ENCODE results near the gene TSEN34.
"Not testable (repeated sequence)": the region's sequence is repeated elsewhere in the genome, so short reads cannot be mapped to it uniquely, and the experiment has no call there.

TSEN34 gene

DNA sequence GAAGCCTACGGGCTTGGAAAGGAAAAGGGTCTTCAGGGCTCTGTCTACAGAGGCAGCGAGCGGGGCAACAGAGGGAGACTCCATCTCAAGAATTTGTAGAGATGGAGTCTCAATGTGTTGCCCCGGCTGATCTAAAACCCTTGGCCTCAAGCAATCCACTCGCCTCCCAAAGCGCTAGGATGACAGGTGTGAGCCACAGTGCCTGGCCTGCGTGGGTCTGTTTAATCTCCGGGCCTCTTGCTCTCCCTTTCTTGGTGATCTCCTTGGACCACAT, 17.6 kb downstream of the TSEN34 start:
- peak overlapping the region; percentile 85 for H3K27ac Mint-ChIP-seq
- H3K4me1 Mint-ChIP-seq: peaks cover 74% of the 10 kb centered on the region
- H3K9me3 Mint-ChIP-seq: no peaks in the 10 kb centered on the region
- H3K4me3 Mint-ChIP-seq: peak overlapping the region; percentile 81
- H3K27me3 Mint-ChIP-seq: no peaks in the 10 kb centered on the region
- H3K36me3 Mint-ChIP-seq: peaks cover 25% of the 10 kb centered on the region

DNA sequence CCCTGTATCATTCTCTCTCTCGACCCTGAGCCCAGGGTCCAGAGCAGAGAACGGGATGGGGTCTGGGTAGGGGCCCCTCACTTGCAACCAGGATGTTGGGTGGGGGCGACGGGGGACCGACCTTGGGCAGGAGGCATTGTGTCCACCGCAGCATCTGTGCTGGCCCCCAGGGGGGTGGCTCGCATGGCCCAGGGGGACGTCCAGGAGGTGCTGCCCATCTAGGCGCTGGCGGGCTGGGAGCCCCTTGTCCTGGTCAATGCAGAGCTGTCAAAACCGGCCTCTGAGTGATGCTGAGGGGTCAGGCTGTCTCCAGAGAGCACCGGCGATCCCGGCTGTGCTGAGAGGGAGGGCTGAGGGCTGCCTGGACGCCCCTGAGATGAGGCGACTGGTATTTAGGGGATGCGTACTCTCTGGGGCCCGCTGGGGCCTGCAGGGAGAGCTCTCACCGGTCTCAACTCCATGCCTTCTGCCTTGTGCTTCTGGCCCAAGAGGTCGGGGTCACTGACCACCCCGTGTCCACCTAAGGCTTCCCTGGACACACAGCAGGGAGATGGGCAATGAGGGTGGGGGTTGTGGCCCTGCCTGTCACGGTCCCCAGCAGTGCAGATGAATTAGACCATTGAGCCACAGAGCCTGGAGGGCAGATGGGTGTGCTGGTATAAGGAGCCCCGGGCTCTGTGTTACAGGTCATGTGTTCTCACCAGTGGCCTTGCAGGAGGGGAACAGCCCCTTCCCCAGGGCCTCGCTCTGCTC, 18.1 kb downstream of the TSEN34 start:
- no peak overlapping the region for H3K27ac Mint-ChIP-seq
- H3K36me3 Mint-ChIP-seq: peaks cover 25% of the 10 kb centered on the region
- no peaks in the 10 kb centered on the region for H3K9me3 Mint-ChIP-seq
- H3K4me3 Mint-ChIP-seq: no peak overlapping the region
- H3K27me3 Mint-ChIP-seq: no peaks in the 10 kb centered on the region
- peaks cover 70% of the 10 kb centered on the region for H3K4me1 Mint-ChIP-seq

DNA sequence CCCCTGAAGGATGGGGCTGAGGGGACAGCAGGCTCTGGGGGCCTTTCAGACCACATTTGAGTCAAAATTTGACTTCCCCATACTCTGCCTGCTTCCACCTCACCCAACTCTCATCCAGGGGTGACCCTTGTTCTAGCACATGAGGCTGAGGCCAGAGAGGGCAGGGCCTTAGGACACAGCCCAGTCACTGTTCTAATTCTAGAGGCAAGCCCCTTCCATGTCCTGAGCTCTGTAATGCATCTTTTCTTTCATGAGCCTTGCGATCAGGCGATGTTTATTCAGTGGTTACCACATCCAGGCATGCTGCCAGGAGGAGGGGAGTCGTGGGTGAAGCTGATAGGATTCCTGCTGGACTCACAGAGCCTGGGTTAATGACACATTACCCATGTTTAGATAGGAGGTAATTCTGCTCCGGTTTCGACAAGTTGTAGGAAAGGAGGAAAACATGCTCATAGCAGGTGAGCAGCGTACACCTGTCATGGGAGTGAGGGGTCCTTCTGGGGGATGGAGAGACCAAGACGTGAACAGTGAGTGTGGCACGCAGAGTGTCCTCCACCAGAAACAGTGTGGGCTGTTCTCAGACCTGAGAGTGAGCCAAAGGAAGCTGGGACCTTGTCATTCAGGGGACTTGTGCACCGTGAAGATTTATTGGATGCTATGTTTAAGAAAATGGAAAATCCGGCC, 18.8 kb downstream of the TSEN34 start:
- Mint-ChIP-seq H3K4me1 (peaks cover 63% of the 10 kb centered on the region), H3K27ac (peak overlapping the region; percentile 8), H3K4me3 (peak overlapping the region; percentile 30), H3K27me3 (no peaks in the 10 kb centered on the region), H3K9me3 (no peaks in the 10 kb centered on the region), H3K36me3 (peaks cover 21% of the 10 kb centered on the region)

GRCh38 chr19:54211235-54211634, 20.1 kb downstream of the TSEN34 start:
- H3K4me3 Mint-ChIP-seq: peak overlapping the region; percentile 9
- H3K4me1 Mint-ChIP-seq: peaks cover 50% of the 10 kb centered on the region
- no peaks in the 10 kb centered on the region for H3K9me3 Mint-ChIP-seq
- H3K27ac Mint-ChIP-seq: peak overlapping the region; percentile 59
- H3K27me3 Mint-ChIP-seq: no peaks in the 10 kb centered on the region
- H3K36me3 Mint-ChIP-seq: peaks cover 16% of the 10 kb centered on the region

DNA sequence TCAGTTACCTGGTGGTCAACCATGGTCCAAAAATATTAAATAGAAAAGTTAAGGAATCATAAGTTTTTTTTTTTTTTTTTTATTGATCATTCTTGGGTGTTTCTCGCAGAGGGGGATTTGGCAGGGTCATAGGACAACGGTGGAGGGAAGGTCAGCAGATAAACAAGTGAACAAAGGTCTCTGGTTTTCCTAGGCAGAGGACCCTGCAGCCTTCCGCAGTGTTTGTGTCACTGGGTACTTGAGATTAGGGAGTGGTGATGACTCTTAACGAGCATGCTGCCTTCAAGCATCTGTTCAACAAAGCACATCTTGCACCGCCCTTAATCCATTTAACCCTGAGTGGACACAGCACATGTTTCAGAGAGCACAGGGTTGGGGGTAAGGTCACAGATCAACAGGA, 23.1 kb downstream of the TSEN34 start:
- H3K9me3 Mint-ChIP-seq, H3K36me3 Mint-ChIP-seq, H3K4me3 Mint-ChIP-seq, H3K27me3 Mint-ChIP-seq, H3K27ac Mint-ChIP-seq: not testable (repeated sequence)
- H3K4me1 Mint-ChIP-seq: peaks cover 20% of the 10 kb centered on the region

DNA sequence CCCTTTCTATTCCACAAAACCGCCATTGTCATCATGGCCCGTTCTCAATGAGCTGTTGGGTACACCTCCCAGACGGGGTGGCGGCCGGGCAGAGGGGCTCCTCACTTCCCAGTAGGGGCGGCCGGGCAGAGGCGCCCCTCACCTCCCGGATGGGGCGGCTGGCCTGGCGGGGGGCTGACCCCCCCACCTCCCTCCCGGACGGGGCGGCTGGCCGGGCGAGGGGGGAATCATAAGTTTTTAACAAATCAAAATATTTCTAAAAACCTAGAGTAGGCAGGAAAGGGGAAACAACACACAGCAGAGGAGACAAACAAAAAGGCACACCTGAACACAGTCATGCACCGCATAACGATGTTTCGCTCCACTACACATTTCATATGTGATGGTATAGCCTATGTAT, 23.6 kb downstream of the TSEN34 start:
- not testable (repeated sequence) for H3K4me3 Mint-ChIP-seq, H3K27me3 Mint-ChIP-seq
- peaks cover 16% of the 10 kb centered on the region for H3K4me1 Mint-ChIP-seq

GRCh38 chr19:54216869-54217268, 25.8 kb downstream of the TSEN34 start:
- H3K27ac Mint-ChIP-seq: no peak overlapping the region
- H3K4me3 Mint-ChIP-seq: no peak overlapping the region
- no peaks in the 10 kb centered on the region for H3K9me3 Mint-ChIP-seq
- no peaks in the 10 kb centered on the region for H3K4me1 Mint-ChIP-seq
- H3K36me3 Mint-ChIP-seq: no peaks in the 10 kb centered on the region
- H3K27me3 Mint-ChIP-seq: no peaks in the 10 kb centered on the region

More for the DNA sequence above, 23.6 kb downstream of the TSEN34 start:
- H3K36me3 Mint-ChIP-seq, H3K9me3 Mint-ChIP-seq, H3K27ac Mint-ChIP-seq: not testable (repeated sequence)

GRCh38 chr19:54217517-54218247, 26.6 kb downstream of the TSEN34 start:
- not testable (repeated sequence) for H3K9me3 Mint-ChIP-seq, H3K4me1 Mint-ChIP-seq, H3K27ac Mint-ChIP-seq, H3K36me3 Mint-ChIP-seq, H3K4me3 Mint-ChIP-seq, H3K27me3 Mint-ChIP-seq

GRCh38 chr19:54218259-54218658, 27.2 kb downstream of the TSEN34 start:
- H3K27me3 Mint-ChIP-seq: no peaks in the 10 kb centered on the region
- H3K27ac Mint-ChIP-seq: no peak overlapping the region
- H3K4me3 Mint-ChIP-seq: no peak overlapping the region
- no peaks in the 10 kb centered on the region for H3K9me3 Mint-ChIP-seq
- H3K36me3 Mint-ChIP-seq: no peaks in the 10 kb centered on the region
- peaks cover 7% of the 10 kb centered on the region for H3K4me1 Mint-ChIP-seq

- no peaks in the 10 kb centered on the region for H3K9me3 Mint-ChIP-seq
- peaks cover 12% of the 10 kb centered on the region for H3K4me1 Mint-ChIP-seq
- H3K36me3 Mint-ChIP-seq: no peaks in the 10 kb centered on the region
- peak overlapping the region; percentile 35 for H3K27ac Mint-ChIP-seq
- no peak overlapping the region for H3K4me3 Mint-ChIP-seq
- no peaks in the 10 kb centered on the region for H3K27me3 Mint-ChIP-seq
Measured at GRCh38 chr19:54218960-54219661, 28.0 kb downstream of the TSEN34 start.

GRCh38 chr19:54219702-54220101, 28.6 kb downstream of the TSEN34 start:
- not testable (repeated sequence) for H3K9me3 Mint-ChIP-seq, H3K27me3 Mint-ChIP-seq, H3K27ac Mint-ChIP-seq, H3K36me3 Mint-ChIP-seq, H3K4me3 Mint-ChIP-seq
- peaks cover 12% of the 10 kb centered on the region for H3K4me1 Mint-ChIP-seq

- H3K36me3 Mint-ChIP-seq, H3K27ac Mint-ChIP-seq, H3K4me3 Mint-ChIP-seq, H3K9me3 Mint-ChIP-seq, H3K27me3 Mint-ChIP-seq: not testable (repeated sequence)
- peaks cover 12% of the 10 kb centered on the region for H3K4me1 Mint-ChIP-seq
Measured at GRCh38 chr19:54221947-54222346, 30.8 kb downstream of the TSEN34 start.

DNA sequence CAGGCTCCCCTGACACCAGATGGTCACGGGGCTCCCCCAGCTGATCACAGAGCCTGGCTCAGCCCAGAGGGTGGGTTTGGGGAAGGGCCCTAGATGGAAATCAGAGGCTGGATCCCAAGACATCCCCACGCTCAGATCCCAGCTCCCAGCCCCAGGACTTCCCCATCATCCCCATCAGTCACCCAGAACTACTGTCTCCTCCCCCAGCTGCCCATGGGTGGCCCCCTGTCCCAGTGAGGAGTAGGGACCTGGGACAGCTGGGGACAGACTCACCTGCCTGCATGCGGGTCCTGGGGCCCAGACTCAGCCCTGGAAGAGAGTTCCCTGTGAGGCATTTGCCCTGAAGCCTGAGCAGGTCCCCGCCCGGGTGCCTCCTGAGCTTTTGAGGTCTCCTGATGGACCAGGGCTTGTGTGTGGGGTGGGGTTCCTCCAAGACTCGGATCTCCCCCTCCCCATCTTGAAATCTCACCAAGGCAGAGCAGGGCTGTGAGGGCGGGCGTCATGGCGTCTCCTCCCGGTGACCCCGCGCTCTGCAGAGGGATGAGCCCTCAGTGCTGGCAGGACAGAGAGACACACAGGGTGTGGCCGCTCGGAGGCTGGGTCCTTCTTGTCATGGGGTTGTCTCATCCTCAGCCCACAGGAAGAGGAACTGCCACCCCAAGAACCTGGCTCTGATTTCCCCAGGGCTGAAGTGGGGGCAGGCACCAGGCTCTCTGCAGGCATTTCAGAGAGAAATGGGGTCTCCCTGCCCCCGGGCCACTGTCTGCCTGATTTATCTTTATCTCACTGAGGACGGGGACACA, 31.6 kb downstream of the TSEN34 start, which contains the start of gene LILRB3:
TSS of gene LILRB3 (minus strand) at position 534 of the 803 bp plus-strand sequence. CDS start at position 503, 31 bp downstream.
- not testable (repeated sequence) for H3K4me3 Mint-ChIP-seq, H3K27me3 Mint-ChIP-seq, H3K9me3 Mint-ChIP-seq, H3K27ac Mint-ChIP-seq, H3K36me3 Mint-ChIP-seq
- peaks cover 12% of the 10 kb centered on the region for H3K4me1 Mint-ChIP-seq

DNA sequence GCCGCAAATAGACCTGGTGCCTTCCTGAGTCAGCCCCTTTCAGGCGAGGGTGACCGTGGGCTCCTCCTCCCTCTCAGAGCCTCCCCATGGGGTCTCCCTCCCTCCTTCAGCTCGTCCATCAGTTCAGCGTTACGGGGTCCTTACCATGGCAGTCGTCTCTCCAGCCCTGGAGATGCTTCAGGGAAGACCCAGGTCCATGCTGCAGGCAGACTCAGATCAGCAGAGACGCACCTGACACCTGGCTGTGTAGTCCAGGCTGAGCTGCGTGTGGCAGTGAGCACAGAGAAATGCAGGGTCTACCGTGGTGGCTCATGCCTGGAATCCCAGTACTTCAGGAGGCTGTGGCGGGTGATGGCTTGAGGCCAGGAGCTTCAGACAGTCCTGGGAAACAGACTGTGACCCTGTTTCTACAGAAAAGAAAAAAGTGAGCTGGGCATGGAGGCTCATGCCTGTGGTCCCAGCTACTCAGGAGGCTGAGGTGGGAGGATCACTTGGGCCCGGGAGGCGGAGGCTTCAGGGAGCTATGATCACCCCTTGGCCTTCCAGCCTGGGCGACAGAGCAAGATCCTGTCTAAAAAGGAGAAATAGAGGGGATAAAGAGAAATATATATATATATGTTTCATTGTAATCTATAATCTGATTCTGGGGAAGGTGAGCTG, 32.3 kb downstream of the TSEN34 start:
- H3K36me3 Mint-ChIP-seq, H3K9me3 Mint-ChIP-seq, H3K27ac Mint-ChIP-seq, H3K27me3 Mint-ChIP-seq, H3K4me3 Mint-ChIP-seq: not testable (repeated sequence)
- H3K4me1 Mint-ChIP-seq: peaks cover 12% of the 10 kb centered on the region

- not testable (repeated sequence) for H3K36me3 Mint-ChIP-seq, H3K4me3 Mint-ChIP-seq, H3K27ac Mint-ChIP-seq, H3K27me3 Mint-ChIP-seq, H3K9me3 Mint-ChIP-seq
- H3K4me1 Mint-ChIP-seq: peaks cover 12% of the 10 kb centered on the region
Measured at GRCh38 chr19:54223937-54224281, 32.8 kb downstream of the TSEN34 start.
